ENCODE data around the gene B3GNT5. TPM values are rescaled to one million over a fixed set of nuclear protein-coding genes. Genes with fewer than 3 reads are reported as not detected.

The B3GNT5 gene
- total and polyA plus RNA-seq, 12 donors, result 0.18 to 3.6 (median 2.6) TPM

DNA sequence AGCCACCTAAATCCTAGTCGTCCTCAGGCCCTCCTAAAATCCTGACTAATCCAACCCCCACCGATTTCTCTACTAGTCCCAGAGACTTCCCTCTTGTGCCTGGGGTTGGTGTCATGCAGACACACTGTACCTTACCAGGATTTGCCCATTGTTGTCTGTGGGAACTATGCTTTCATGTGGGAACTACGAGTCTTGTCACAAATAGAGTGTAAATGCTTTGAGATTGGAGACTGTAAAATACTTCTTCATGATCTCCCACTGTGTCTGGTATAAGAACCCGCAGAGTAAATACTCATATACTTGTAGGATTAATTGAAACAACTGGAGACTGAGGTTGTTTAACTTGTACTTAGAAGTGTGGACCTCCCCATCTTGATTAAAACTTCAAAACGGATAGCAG is 11.2 kb downstream of the B3GNT5 start:
- WGBS, 4 donors, result 79 to 86% (median 84%) methylated on average over 5 of the region's 5 CpGs
- peaks cover 0 to 6% of the 10 kb centered on the region in 2 donors for H3K4me1 ChIP-seq (replicated peaks in 1 of 2)
- no peak overlapping the region for H3K4me3 ChIP-seq
- TF ChIP-seq POLR2A (IDR thresholded peaks at IDR 0.05), result no peak
- TF ChIP-seq, protein P1, sequence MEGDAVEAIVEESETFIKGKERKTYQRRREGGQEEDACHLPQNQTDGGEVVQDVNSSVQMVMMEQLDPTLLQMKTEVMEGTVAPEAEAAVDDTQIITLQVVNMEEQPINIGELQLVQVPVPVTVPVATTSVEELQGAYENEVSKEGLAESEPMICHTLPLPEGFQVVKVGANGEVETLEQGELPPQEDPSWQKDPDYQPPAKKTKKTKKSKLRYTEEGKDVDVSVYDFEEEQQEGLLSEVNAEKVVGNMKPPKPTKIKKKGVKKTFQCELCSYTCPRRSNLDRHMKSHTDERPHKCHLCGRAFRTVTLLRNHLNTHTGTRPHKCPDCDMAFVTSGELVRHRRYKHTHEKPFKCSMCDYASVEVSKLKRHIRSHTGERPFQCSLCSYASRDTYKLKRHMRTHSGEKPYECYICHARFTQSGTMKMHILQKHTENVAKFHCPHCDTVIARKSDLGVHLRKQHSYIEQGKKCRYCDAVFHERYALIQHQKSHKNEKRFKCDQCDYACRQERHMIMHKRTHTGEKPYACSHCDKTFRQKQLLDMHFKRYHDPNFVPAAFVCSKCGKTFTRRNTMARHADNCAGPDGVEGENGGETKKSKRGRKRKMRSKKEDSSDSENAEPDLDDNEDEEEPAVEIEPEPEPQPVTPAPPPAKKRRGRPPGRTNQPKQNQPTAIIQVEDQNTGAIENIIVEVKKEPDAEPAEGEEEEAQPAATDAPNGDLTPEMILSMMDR (IDR thresholded peaks at IDR 0.05), result no peak
- intact Hi-C loops (cut with DNase I), result no loop called here
- H3K27me3 ChIP-seq, result no peaks in the 10 kb centered on the region
- H3K27ac ChIP-seq, result no peak overlapping the region
- H3K9me3 ChIP-seq (replicated peaks in 1 of 3), result no peaks in the 10 kb centered on the region
- no peak for DNase-seq
- no peaks in the 10 kb centered on the region for H3K36me3 ChIP-seq (replicated peaks in 1 of 2)

DNA sequence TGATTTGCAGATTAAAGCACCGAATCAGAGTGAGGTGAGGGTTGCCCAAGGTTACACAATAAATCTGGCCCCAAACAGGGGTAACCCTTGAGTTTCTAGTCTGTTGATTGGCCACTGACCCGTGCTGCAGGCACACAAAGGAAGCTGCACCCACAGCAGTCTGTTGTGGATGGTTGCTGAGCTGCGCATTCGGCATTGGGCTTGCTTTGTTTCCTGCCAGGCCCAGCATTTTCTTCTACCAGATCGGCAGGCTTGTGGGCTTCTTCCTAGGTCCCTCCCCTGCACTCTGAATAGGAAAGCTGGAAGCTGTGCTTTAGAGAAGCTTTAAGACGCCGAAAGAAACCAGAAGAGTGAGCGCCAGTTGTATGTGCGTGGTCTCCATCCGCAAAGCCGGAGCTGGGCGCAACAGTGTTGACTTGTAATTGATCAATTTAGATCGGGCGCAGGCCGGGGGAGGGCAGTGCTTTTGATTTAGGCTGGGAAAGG is 12.1 kb downstream of the B3GNT5 start:
- peak in 2 of 7 donors; percentile 21 to 67 for DNase-seq
- no peaks in the 10 kb centered on the region for H3K9me3 ChIP-seq (replicated peaks in 1 of 3)
- TF ChIP-seq POLR2A (IDR thresholded peaks at IDR 0.05), result no peak
- TF ChIP-seq, protein P1 (IDR thresholded peaks at IDR 0.05), result no peak
- 57 to 69% (median 62%) methylated on average over 14 to 15 of the region's 15 CpGs for WGBS, 4 donors
- intact Hi-C loops (cut with DNase I), result no loop called here
- peaks cover 0 to 6% of the 10 kb centered on the region in 2 donors for H3K4me1 ChIP-seq (replicated peaks in 1 of 2)
- no peak overlapping the region for H3K4me3 ChIP-seq
- H3K27ac ChIP-seq, result peak overlapping the region in 1 of 5 donors; percentile 14
- no peaks in the 10 kb centered on the region for H3K36me3 ChIP-seq (replicated peaks in 1 of 2)
- no peaks in the 10 kb centered on the region for H3K27me3 ChIP-seq

DNA sequence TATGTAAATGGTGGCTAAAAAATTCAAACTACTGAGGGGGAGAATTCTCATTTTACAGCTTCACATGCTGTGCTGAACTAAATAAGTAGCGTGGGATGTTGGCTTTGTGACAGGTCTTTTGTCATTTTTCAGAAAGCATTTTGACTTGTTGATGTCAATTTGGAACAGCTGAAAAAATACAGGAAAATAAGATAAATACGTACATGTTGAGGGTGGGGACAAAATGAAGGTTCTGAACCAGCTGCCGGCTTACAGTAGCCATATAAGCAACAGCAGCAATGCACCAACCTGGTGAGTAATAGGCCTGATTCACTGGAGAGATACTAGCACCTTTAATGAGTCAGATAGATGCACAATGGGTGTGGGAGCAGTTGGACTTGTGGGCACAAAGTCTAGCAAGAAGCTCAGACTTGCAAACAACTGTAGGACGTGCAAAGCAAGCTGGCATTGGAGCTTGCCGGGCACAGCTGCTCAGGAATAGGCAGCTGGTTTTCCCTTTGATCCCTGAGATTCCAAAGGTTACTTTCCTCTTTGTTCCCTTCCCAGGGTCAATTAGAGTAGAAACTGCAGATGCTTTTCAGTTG is 12.9 kb downstream of the B3GNT5 start:
- H3K9me3 ChIP-seq (replicated peaks in 1 of 3), result no peaks in the 10 kb centered on the region
- DNase-seq, result peak in 1 of 7 donors; percentile 16

DNA sequence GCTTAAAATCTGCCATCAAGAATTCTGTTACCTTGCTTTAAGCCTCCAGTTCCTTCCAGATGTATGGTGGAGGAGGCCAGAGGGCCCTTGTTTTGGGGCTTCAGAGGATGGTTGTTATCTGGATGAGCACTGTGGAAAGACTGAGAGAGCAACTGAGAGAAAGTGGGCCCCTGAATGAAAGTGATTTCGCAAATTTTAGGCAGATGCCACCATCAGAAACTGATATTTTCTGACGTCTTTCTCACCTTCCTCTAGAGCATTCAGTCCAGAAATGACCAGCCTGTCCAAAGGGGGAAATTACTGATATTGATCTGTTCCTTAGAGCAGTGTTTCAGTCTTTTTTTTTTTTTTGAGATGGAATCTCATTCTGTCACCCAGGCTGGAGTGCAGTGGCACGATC is 13.4 kb downstream of the B3GNT5 start:
- H3K36me3 ChIP-seq (replicated peaks in 1 of 2), result no peaks in the 10 kb centered on the region
- no peak overlapping the region for H3K27ac ChIP-seq
- TF ChIP-seq, protein P1 (IDR thresholded peaks at IDR 0.05), result no peak
- no peak for TF ChIP-seq POLR2A (IDR thresholded peaks at IDR 0.05)
- no peak overlapping the region for H3K4me3 ChIP-seq
- H3K9me3 ChIP-seq (replicated peaks in 1 of 3), result no peaks in the 10 kb centered on the region
- peaks cover 0 to 6% of the 10 kb centered on the region in 2 donors for H3K4me1 ChIP-seq (replicated peaks in 1 of 2)
- no peaks in the 10 kb centered on the region for H3K27me3 ChIP-seq
- DNase-seq, result no peak
- 79 to 92% (median 85%) methylated on average over 3 of the region's 3 CpGs for WGBS, 4 donors
- intact Hi-C loops (cut with DNase I), result no loop called here

More for the DNA sequence above, 12.9 kb downstream of the B3GNT5 start:
- H3K36me3 ChIP-seq (replicated peaks in 1 of 2), result no peaks in the 10 kb centered on the region
- no peak overlapping the region for H3K27ac ChIP-seq
- no peaks in the 10 kb centered on the region for H3K27me3 ChIP-seq
- peaks cover 0 to 6% of the 10 kb centered on the region in 2 donors for H3K4me1 ChIP-seq (replicated peaks in 1 of 2)
- 69 to 81% (median 74%) methylated on average over 5 of the region's 5 CpGs for WGBS, 4 donors
- TF ChIP-seq POLR2A (IDR thresholded peaks at IDR 0.05), result no peak
- TF ChIP-seq, protein P1 (IDR thresholded peaks at IDR 0.05), result no peak
- no peak overlapping the region for H3K4me3 ChIP-seq
- intact Hi-C loops (cut with DNase I), result no loop called here

All from adrenal gland (tissue), 12 donors.